HAP-1 (cell line): ENCODE data around the gene ARHGEF26.

ENCODE experiments used
- DNase-seq, 2 experiments: peaks; one replicate each; pipeline ENCODE4 v3.0.0-alpha.2; 2016 to 2020; ENCODE audit warnings: low spot score in 2 of 2
- H3K27me3 ChIP-seq: fragments of 250-450 bp; sonication (Bioruptor Pico); 2 replicates; pipeline ENCODE4 v1.5.1; 2020; ENCODE audit warnings: low read depth, mild to moderate bottlenecking, moderate library complexity
- H3K36me3 ChIP-seq: fragments of 250-450 bp; sonication (Bioruptor Pico); replicated peaks from 2 replicates; pipeline ENCODE4 v1.5.1; 2020; ENCODE audit warnings: mild to moderate bottlenecking
- H3K4me1 ChIP-seq: fragments of 250-450 bp; sonication (Bioruptor Pico); 2 replicates; pipeline ENCODE4 v1.5.1; 2020; ENCODE audit warnings: mild to moderate bottlenecking
- H3K4me3 ChIP-seq: fragments of 250-450 bp; sonication (Bioruptor Pico); 2 replicates; pipeline ENCODE4 v1.5.1; 2020; ENCODE audit warnings: mild to moderate bottlenecking, moderate library complexity
- H3K9me3 ChIP-seq: fragments of 250-450 bp; sonication (Bioruptor Pico); 2 replicates; pipeline ENCODE4 v1.5.1; 2020; ENCODE audit warnings: mild to moderate bottlenecking, moderate library complexity
- in situ Hi-C: fragments of 300-500 bp; cut with MboI; formaldehyde crosslinking; loops from 3 replicates; pipeline ENCODE4 v1.14.3; 2020; ENCODE audit warnings: low sequenced_read_pairs, inconsistent platforms, mixed read lengths

Gene ARHGEF26

GRCh38 chr3:154304116-154304786, 183.1 kb downstream of the ARHGEF26 start:
- peak in 1 of 2 experiments; percentile 51 for DNase-seq
- no peak overlapping the region for H3K4me3 ChIP-seq
- in situ Hi-C loops: loop anchor here (25.0 kb wide), 1 partner anchor 1033 kb away; no protein-coding TSS in a partner anchor
- no peaks in the 10 kb centered on the region for H3K9me3 ChIP-seq
- H3K36me3 ChIP-seq: peaks cover 84% of the 10 kb centered on the region
- H3K27me3 ChIP-seq: no peaks in the 10 kb centered on the region
- peaks cover 7% of the 10 kb centered on the region; the same call in 1 of the 2 replicates for H3K4me1 ChIP-seq

GRCh38 chr3:154304936-154305335, 183.7 kb downstream of the ARHGEF26 start:
- Histone ChIP-seq H3K4me1 (peaks cover 7% of the 10 kb centered on the region; the same call in 1 of the 2 replicates), H3K36me3 (peaks cover 86% of the 10 kb centered on the region), H3K4me3 (no peak overlapping the region), H3K9me3 (no peaks in the 10 kb centered on the region), H3K27me3 (no peaks in the 10 kb centered on the region)
- DNase-seq: no peak
- in situ Hi-C loops: loop anchor here (25.0 kb wide), 1 partner anchor 1032 kb away; no protein-coding TSS in a partner anchor

- Histone ChIP-seq H3K9me3 (no peaks in the 10 kb centered on the region), H3K27me3 (no peaks in the 10 kb centered on the region), H3K4me3 (no peak overlapping the region), H3K4me1 (peaks cover 7% of the 10 kb centered on the region; the same call in 1 of the 2 replicates), H3K36me3 (peaks cover 73% of the 10 kb centered on the region)
- in situ Hi-C loops: loop anchor here (25.0 kb wide), 1 partner anchor 1030 kb away; no protein-coding TSS in a partner anchor
- DNase-seq: no peak
Observed at GRCh38 chr3:154307363-154307762, 186.2 kb downstream of the ARHGEF26 start.
